Measurements from ENCODE around the gene EGLN3. TPM values are rescaled to one million over a fixed set of nuclear protein-coding genes. Genes with fewer than 3 reads are reported as not detected.

Gene EGLN3
- total and polyA plus RNA-seq, 8 donors = 13.9 to 71.2 (median 26.6) TPM

- Histone ChIP-seq H3K27ac (no peak overlapping the region), H3K4me3 (no peak overlapping the region), H3K36me3 (no peaks in the 10 kb centered on the region), H3K4me1 (peaks cover 0 to 3% (median 0%) of the 10 kb centered on the region in 4 donors), H3K9me3 (no peaks in the 10 kb centered on the region), H3K27me3 (no peaks in the 10 kb centered on the region)
- no peak for DNase-seq
- intact Hi-C loops (cut with DNase I; ENCODE audit: low total_unique reads) = no loop called here
- TF ChIP-seq POLR2AphosphoS5 (IDR thresholded peaks at IDR 0.05) (no peak), POLR2A (IDR thresholded peaks at IDR 0.05) (no peak)
- TF ChIP-seq, protein P1, sequence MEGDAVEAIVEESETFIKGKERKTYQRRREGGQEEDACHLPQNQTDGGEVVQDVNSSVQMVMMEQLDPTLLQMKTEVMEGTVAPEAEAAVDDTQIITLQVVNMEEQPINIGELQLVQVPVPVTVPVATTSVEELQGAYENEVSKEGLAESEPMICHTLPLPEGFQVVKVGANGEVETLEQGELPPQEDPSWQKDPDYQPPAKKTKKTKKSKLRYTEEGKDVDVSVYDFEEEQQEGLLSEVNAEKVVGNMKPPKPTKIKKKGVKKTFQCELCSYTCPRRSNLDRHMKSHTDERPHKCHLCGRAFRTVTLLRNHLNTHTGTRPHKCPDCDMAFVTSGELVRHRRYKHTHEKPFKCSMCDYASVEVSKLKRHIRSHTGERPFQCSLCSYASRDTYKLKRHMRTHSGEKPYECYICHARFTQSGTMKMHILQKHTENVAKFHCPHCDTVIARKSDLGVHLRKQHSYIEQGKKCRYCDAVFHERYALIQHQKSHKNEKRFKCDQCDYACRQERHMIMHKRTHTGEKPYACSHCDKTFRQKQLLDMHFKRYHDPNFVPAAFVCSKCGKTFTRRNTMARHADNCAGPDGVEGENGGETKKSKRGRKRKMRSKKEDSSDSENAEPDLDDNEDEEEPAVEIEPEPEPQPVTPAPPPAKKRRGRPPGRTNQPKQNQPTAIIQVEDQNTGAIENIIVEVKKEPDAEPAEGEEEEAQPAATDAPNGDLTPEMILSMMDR (IDR thresholded peaks at IDR 0.05) = no peak
Observed at GRCh38 chr14:33901426-33902155, 49.3 kb downstream of the EGLN3 start.

DNA sequence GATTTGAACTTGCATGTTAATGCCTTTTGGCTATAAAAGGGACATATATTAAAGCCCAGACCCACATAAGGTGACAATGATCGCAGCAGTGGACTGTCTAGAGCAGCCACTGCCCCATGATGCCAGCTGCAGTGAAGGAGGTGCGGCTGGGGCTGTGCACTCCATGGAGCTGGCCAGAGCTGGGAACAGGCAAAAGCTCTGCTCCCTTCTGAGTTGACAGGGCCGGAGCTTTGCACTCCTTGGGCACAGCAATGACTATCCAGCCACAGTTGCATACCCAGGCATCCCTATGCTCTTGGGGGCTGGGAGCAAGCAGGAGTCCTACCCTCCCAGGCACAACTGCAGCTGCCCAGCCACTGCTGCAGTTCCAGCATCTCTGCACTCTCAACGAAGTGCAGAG is 50.2 kb downstream of the EGLN3 start:
- Histone ChIP-seq H3K4me3 (no peak overlapping the region), H3K9me3 (no peaks in the 10 kb centered on the region), H3K27me3 (no peaks in the 10 kb centered on the region), H3K4me1 (peaks cover 0 to 3% (median 0%) of the 10 kb centered on the region in 4 donors), H3K27ac (no peak overlapping the region), H3K36me3 (no peaks in the 10 kb centered on the region)
- intact Hi-C loops (cut with DNase I; ENCODE audit: low total_unique reads) = no loop called here
- DNase-seq = no peak
- TF ChIP-seq POLR2A (IDR thresholded peaks at IDR 0.05) = no peak
- TF ChIP-seq, protein P1 (IDR thresholded peaks at IDR 0.05) = no peak
- WGBS, 5 donors = 79 to 95% (median 88%) methylated on average over 4 of the region's 4 CpGs

DNA sequence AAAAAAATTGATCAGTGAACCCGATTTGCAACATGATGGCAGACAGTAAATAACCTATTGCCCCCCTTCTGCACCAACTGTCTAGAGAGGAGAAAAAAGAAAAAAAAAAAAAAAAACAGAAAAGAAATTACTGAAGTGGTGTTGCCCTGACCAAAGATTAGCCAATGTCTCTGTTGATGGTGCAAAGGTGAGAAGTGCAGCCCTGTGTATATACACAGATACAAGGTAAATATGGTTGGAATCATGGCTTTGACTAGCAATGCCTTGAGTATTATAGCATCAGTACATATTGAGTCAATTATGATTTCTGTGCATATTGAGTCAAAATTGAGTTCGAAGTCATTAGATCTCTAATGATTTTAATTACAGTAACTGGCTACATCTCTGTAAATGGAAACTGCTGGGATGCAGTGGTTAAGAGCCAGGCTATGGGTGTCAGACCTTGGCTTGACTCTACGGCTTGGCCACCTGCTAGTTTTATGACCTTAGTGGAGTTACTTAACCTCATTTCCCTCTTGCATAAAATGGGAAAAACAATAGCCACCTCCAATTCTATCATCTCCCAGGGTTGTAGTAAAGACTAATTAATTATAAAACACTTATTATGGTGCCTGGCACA is 51.0 kb downstream of the EGLN3 start:
- Histone ChIP-seq H3K36me3 (no peaks in the 10 kb centered on the region), H3K9me3 (no peaks in the 10 kb centered on the region), H3K4me1 (peaks cover 0 to 3% (median 0%) of the 10 kb centered on the region in 4 donors), H3K27me3 (no peaks in the 10 kb centered on the region), H3K4me3 (no peak overlapping the region), H3K27ac (no peak overlapping the region)
- intact Hi-C loops (cut with DNase I; ENCODE audit: low total_unique reads) = no loop called here
- WGBS, 5 donors = 70 to 90% (median 83%) methylated on average over 3 of the region's 3 CpGs
- no peak for DNase-seq
- TF ChIP-seq, protein P1 (IDR thresholded peaks at IDR 0.05) = no peak
- TF ChIP-seq POLR2A (IDR thresholded peaks at IDR 0.05) (no peak), EP300 (IDR thresholded peaks at IDR 0.05) (no peak), POLR2AphosphoS5 (IDR thresholded peaks at IDR 0.05) (no peak)

- TF ChIP-seq, protein P1 (IDR thresholded peaks at IDR 0.05) = no peak
- no peak for TF ChIP-seq EP300 (IDR thresholded peaks at IDR 0.05)
- no peak for TF ChIP-seq POLR2AphosphoS5 (IDR thresholded peaks at IDR 0.05)
- TF ChIP-seq POLR2A (IDR thresholded peaks at IDR 0.05) = no peak
- Histone ChIP-seq H3K27ac (no peak overlapping the region), H3K4me3 (no peak overlapping the region), H3K27me3 (no peaks in the 10 kb centered on the region), H3K4me1 (peaks cover 0 to 3% (median 0%) of the 10 kb centered on the region in 4 donors), H3K9me3 (peaks cover 0 to 8% (median 3%) of the 10 kb centered on the region in 4 donors), H3K36me3 (no peaks in the 10 kb centered on the region)
- DNase-seq = peak in 1 of 2 donors; percentile 31
- intact Hi-C loops (cut with DNase I; ENCODE audit: low total_unique reads) = no loop called here
- WGBS, 5 donors = 36 to 52% (median 45%) methylated on average over 3 of the region's 3 CpGs
Observed at GRCh38 chr14:33897878-33898535, 52.9 kb downstream of the EGLN3 start.
